Measurements from ENCODE around the gene PPP6R3.
"Not testable (repeated sequence)": the region's sequence is repeated elsewhere in the genome, so short reads cannot be mapped to it uniquely, and the experiment has no call there.

PPP6R3 gene

DNA sequence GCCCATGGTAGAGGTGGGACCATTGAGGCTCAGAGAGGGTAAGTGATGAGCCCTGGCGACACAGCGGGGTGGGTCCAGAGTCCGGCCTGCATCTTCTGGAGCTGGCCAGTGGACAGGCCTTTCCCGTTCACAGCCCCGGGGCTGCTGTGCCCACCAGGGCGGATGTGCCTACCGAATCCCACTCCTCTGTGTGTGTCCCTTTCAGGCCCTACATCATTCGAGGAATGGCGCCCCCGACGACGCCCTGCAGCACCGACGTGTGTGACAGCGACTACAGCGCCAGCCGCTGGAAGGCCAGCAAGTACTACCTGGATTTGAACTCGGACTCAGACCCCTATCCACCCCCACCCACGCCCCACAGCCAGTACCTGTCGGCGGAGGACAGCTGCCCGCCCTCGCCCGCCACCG lies 11.9 kb upstream of the PPP6R3 start:
- DNase-seq (ENCODE audit: low read depth) = no peak
- H3K4me3 ChIP-seq (ENCODE audit: low read length) = no peak overlapping the region
- TF ChIP-seq, protein P1, sequence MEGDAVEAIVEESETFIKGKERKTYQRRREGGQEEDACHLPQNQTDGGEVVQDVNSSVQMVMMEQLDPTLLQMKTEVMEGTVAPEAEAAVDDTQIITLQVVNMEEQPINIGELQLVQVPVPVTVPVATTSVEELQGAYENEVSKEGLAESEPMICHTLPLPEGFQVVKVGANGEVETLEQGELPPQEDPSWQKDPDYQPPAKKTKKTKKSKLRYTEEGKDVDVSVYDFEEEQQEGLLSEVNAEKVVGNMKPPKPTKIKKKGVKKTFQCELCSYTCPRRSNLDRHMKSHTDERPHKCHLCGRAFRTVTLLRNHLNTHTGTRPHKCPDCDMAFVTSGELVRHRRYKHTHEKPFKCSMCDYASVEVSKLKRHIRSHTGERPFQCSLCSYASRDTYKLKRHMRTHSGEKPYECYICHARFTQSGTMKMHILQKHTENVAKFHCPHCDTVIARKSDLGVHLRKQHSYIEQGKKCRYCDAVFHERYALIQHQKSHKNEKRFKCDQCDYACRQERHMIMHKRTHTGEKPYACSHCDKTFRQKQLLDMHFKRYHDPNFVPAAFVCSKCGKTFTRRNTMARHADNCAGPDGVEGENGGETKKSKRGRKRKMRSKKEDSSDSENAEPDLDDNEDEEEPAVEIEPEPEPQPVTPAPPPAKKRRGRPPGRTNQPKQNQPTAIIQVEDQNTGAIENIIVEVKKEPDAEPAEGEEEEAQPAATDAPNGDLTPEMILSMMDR (conservative IDR thresholded peaks at IDR 0.05; ENCODE audit: low read depth, low read length) = no peak

DNA sequence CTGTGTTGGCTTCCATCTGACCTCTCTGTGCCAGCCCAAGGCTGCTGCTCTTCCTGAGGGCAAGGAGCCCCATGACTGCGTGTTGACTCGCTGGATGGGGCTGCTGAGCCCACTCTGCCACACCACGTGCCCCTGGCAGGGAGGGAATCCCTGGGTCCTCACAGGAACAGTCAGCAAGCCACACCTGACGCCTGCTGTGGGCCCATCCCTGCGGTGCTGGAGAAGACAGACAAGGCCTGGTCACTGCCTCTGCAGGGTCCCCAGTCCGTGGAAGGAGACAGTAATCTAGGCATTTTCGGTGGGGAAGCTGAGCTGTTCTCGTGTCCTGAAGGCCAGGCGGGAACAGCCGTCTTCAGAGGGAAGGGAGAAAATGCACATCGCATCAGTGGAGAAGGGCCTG lies 10.6 kb upstream of the PPP6R3 start:
- TF ChIP-seq, protein P1 (conservative IDR thresholded peaks at IDR 0.05; ENCODE audit: low read depth, low read length) = no peak
- H3K4me3 ChIP-seq (ENCODE audit: low read length) = no peak overlapping the region
- no peak for DNase-seq (ENCODE audit: low read depth)

DNA sequence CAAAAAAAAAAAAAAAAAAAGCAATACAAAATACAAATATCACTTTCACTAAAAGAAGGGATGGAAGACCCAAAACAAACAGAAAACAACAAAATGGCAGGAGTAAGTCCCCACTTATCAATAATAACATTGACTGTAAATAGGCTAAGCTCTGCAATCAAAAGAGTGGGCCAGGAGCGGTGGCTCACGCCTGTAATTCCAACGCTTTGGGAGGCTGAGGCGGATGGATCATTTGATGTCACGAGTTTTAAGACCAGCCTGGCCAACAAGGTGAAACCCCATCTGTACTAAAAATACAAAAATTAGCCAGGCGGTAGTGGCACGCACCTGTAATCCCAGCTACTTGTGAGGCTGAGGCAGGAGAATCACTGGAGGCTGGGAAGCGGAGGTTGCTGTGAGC lies 9.8 kb upstream of the PPP6R3 start:
- TF ChIP-seq, protein P1 (conservative IDR thresholded peaks at IDR 0.05; ENCODE audit: low read depth, low read length) = no peak
- no peak overlapping the region for H3K4me3 ChIP-seq (ENCODE audit: low read length)
- DNase-seq (ENCODE audit: low read depth) = no peak

DNA sequence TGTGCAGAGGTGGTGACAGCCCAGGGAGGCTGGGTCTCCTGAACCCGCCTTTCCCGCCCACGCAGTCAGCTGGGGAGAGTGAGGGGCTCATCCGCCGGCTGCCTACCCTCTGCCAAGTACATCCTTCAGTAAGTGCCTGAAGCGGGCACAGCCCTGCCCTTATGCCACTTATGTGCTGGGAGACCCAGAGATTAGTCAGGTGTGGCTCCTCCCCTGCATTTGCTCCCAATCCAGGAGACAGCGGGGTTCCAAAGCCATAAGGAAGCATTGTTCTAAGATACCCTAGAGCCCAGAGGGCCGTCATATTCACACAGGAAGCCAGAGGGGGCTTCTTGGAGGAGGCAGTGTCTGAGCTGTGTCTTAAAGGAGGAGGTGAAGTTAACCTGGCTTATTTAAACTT lies 5.8 kb upstream of the PPP6R3 start:
- no peak overlapping the region for H3K4me3 ChIP-seq (ENCODE audit: low read length)
- TF ChIP-seq, protein P1 (conservative IDR thresholded peaks at IDR 0.05; ENCODE audit: low read depth, low read length) = no peak
- DNase-seq (ENCODE audit: low read depth) = no peak

DNA sequence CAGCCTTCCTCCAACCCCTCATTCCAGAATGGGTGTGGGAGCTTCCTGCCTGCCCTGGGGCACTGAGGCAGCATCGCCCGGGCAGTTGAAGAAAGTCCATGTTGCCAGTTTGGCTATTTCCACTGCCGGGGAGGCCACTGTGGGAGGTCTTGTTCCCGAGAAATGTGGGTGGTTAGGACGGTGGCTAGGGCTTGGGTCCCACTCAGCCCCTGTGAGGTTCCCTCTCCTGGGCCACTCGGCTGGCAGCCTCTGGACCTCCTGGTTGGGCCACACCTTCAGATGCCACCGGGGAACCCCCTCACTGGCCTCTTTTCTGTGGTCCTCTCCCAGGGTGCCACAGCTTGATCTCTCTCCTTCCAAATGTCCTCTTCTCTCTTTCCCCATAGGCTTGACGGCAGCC lies 5.1 kb upstream of the PPP6R3 start:
- TF ChIP-seq, protein P1 (conservative IDR thresholded peaks at IDR 0.05; ENCODE audit: low read depth, low read length) = no peak
- no peak overlapping the region for H3K4me3 ChIP-seq (ENCODE audit: low read length)
- DNase-seq (ENCODE audit: low read depth) = no peak

DNA sequence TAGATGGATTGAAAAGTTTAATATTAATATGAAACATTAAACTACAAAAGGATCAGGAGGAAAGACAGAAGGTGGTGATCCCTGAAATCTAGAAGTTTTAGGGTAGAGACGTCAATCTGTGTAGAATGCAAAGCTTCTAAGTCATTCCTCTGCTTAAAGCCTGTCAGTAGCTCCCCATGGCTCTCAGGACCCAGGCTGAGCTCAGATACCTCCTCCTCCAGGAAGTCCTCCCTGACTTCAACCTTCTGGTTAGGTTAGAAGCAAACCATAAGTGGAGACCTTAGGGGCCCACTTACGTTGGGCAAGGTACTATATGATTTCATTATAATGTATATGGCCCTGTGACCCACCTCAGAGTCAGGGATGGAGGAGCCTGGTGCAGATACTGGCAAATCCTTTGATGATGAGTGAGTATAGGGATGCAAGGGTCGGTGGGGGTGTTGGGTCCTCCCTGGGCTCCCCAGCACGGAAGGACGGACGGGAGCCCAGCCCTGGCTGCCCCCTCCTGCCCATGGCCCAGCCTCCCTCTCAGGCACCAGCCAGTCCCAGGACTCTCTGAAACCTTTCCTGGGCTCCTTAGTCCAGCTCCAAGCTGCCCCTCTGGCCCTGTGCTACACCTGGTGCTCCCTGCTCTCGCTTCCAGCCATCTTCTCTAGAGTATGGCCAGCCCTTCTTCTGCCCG lies 3.2 kb upstream of the PPP6R3 start:
- DNase-seq (ENCODE audit: low read depth) = no peak
- TF ChIP-seq, protein P1 (conservative IDR thresholded peaks at IDR 0.05; ENCODE audit: low read depth, low read length) = no peak
- H3K4me3 ChIP-seq (ENCODE audit: low read length) = no peak overlapping the region

DNA sequence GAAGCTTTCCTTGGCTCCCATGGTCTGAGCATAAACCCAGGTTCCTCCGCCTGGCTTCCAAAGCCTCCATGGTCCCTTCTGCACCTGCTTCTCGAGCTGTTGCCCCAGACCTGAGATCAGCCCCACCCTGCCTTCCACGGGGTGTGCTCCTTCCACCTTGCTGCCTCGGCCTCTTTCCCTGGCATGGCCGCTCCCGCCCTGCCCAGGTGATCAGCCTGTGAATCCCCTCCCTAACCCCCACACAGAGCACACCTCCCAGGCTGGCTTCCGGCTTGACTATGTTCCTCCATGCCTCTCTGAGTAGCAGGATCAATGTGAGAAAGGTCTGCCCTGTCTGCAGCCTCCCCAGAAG lies 2.7 kb upstream of the PPP6R3 start:
- DNase-seq (ENCODE audit: low read depth) = no peak
- TF ChIP-seq, protein P1 (conservative IDR thresholded peaks at IDR 0.05; ENCODE audit: low read depth, low read length) = no peak
- H3K4me3 ChIP-seq (ENCODE audit: low read length) = no peak overlapping the region

DNA sequence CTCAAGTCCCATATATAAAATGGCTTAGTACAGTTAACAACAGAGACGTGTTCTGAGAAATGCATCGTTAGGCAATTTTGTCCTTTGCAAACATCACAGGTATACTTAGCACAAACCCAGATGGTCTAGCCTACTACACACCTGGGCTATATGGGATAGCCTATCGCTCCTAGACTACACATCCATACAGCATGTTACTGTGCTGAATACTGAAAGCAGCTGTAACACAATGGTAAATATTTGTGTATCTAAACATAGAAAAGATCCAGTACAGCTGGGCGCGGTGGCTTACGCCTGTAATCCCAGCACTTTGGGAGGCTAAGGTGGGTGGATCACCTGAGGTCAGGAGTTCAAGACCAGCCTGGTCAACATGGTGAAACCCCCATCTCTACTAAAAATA lies 2.2 kb upstream of the PPP6R3 start:
- DNase-seq (ENCODE audit: low read depth); H3K4me3 ChIP-seq (ENCODE audit: low read length): not testable (repeated sequence)
